ENCODE results near the gene UNC93B1.
"Not testable (repeated sequence)": the region's sequence is repeated elsewhere in the genome, so short reads cannot be mapped to it uniquely, and the experiment has no call there.

Gene UNC93B1

GRCh38 chr11:68007498-68008380 is 3.8 kb upstream of the UNC93B1 start:
- DNase-seq = no peak

- DNase-seq = no peak
Measured at GRCh38 chr11:68006606-68007166, 2.8 kb upstream of the UNC93B1 start.

- no peak for DNase-seq
Measured at GRCh38 chr11:68004551-68005335, 846 bp upstream of the UNC93B1 start.

GRCh38 chr11:68002938-68003845 is 705 bp downstream of the UNC93B1 start:
- DNase-seq = no peak

GRCh38 chr11:68002575-68002937 is 1.3 kb downstream of the UNC93B1 start:
- no peak for DNase-seq

GRCh38 chr11:67999704-68000103 is 4.2 kb downstream of the UNC93B1 start:
- no peak for DNase-seq

GRCh38 chr11:67999201-67999629 is 4.7 kb downstream of the UNC93B1 start:
- no peak for DNase-seq

- DNase-seq = no peak
Measured at GRCh38 chr11:67998150-67999045, 5.5 kb downstream of the UNC93B1 start.

GRCh38 chr11:67997475-67997921 is 6.4 kb downstream of the UNC93B1 start:
- DNase-seq = no peak

- DNase-seq = peak; percentile 41
Measured at GRCh38 chr11:67996622-67997474, 7.0 kb downstream of the UNC93B1 start.

GRCh38 chr11:67996051-67996450 is 7.8 kb downstream of the UNC93B1 start:
- DNase-seq = no peak

- not testable (repeated sequence) for DNase-seq
Measured at GRCh38 chr11:67995579-67995978, 8.3 kb downstream of the UNC93B1 start.

GRCh38 chr11:67995129-67995528 is 8.8 kb downstream of the UNC93B1 start:
- not testable (repeated sequence) for DNase-seq

GRCh38 chr11:67994387-67994786 is 9.5 kb downstream of the UNC93B1 start:
- DNase-seq = not testable (repeated sequence)

GRCh38 chr11:67993821-67994220 is 10.1 kb downstream of the UNC93B1 start:
- DNase-seq = not testable (repeated sequence)

- DNase-seq = not testable (repeated sequence)
Measured at GRCh38 chr11:67991347-67992121, 12.4 kb downstream of the UNC93B1 start.

GRCh38 chr11:67990546-67991346 is 13.2 kb downstream of the UNC93B1 start:
- DNase-seq = not testable (repeated sequence)

- not testable (repeated sequence) for DNase-seq
Measured at GRCh38 chr11:67985302-67985701, 18.6 kb downstream of the UNC93B1 start.

- no peak for DNase-seq
Measured at GRCh38 chr11:67983951-67984350, 19.9 kb downstream of the UNC93B1 start.

Data from fibroblast of skin of right quadriceps (primary cell).